Measurements from ENCODE around the gene PHF23. TPM values are rescaled to one million over a fixed set of nuclear protein-coding genes. Genes with fewer than 3 reads are reported as not detected.

PHF23 gene
- total RNA-seq, 1 donor from 2014 or later: 54.7 TPM

DNA sequence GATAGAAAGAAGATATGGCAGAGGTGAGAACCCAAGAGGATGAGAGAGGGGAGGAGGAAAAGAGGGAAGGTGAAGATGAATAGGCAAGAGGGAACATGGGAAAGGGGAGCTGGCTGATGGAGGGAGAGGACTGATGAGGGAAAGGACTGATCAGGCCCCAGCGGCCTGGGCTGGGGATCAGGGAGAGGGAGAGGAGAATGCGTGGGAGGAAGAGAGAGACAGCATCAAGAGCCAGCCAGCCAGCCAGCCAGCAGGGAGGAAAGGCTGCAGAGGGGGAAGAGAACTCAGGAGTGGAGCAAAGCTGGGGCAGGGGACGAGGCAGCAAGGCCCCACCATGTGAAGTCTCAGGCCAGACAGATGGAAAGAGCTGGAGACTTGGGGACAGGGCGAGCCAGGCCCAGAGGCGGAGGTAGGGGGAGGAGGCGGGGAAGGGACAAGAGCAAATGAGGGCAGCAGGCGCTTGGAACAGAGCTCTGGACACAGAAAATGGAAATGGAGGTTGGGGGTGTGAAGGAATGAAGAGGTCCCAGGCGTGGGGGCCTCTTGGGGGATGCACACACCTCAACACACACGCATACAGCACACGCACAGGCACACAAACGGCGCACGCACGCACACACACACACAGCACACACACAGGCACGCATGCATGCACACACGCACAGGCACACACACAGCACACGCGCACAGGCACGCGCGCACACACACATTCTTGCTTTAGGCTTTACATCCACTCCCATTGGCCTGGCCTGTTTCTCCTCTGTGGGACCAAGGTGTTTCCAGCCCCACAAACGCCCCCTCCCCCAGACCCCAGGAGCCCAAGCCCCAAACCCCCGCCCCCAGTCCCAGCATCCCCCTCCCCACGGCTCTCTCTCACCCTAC lies 31.9 kb downstream of the PHF23 start:
- no peak for DNase-seq (ENCODE audit: low read depth)

DNA sequence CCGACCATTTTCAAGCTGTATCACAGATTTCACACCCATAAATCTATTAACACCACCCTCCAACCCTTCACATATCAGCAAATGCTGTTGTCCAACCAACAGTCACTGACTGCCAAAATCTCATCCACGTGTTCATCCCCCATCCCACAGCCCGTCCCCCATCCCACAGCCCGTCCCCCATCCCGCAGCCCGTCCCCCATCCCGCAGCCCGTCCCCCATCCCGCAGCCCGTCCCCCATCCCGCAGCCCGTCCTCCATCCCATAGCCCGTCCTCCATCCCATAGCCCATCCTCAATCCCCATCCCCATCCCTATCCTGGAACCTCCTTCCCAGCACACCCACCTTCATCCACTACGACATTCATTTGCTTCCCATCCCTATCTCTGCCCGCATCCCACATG lies 33.7 kb downstream of the PHF23 start:
- no peak for DNase-seq (ENCODE audit: low read depth)

DNA sequence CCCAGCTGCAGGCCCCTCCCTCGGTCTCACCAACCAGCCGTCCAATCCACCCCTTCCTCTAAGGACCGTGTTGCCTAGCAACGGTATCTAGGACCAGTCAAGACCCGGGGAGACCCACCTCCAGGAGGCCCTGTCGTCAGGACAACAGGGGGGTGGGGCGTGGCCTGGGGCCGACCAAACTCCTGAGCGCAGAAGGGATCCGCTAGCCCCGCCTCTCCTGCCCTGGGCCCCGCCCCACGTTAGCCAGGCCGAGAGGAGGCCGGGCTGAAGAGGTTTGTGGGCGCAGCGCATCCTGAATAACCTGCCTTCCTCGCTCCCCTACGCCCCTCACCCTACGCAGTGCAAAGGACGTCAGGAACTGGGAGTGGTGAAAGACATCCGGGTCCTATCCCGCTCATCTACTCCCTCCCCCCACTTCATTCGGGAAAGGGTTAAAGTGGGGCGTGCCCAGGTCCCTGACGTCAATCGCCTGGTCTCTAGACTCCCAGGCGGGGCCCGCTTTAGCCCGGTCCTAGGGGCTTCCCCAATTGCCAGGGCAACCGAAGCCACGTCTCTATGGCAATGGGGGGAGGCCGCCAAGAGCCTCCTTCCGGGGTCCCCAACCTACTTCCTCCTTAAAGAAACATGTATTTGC lies 34.3 kb downstream of the PHF23 start:
- DNase-seq (ENCODE audit: low read depth): no peak

DNA sequence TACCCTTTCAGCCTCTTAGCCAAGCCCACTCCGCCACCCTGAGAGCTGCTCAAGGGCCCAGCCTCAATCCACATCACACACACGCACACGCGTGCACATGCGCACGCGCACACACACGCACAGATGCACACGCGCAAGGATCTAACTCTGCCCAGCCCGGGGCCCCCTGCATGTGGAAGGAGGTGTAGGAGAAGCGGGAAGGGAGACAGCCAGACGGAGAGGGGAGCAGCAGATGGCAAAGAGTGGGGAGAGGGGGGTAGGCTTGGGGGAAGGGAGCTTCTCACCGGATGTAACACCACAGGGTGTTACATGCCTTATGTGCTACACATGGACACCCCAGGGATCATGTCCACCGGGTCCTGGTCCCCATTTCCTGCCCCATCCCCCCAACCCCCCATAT lies 34.9 kb downstream of the PHF23 start:
- no peak for DNase-seq (ENCODE audit: low read depth)

DNA sequence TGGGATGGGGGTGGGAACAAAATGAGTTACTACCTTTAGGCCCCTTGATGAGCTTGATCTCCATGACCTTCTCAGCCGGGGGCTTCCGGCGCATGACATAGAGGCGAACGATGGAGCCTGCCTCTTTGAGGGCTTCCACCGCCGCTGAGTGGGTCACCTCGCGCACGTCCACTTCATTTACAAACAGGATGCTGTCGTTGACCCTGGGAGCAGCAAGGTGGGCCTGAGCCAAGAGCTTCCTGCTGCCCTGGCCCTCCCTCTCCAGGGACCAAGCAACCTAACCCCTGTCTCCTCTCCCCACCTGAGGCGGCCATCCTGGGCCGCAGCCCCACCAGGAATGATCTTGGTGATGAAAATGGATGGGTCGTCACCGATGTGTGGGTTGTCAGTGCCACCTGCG lies 35.9 kb downstream of the PHF23 start:
- no peak for DNase-seq (ENCODE audit: low read depth)

DNA sequence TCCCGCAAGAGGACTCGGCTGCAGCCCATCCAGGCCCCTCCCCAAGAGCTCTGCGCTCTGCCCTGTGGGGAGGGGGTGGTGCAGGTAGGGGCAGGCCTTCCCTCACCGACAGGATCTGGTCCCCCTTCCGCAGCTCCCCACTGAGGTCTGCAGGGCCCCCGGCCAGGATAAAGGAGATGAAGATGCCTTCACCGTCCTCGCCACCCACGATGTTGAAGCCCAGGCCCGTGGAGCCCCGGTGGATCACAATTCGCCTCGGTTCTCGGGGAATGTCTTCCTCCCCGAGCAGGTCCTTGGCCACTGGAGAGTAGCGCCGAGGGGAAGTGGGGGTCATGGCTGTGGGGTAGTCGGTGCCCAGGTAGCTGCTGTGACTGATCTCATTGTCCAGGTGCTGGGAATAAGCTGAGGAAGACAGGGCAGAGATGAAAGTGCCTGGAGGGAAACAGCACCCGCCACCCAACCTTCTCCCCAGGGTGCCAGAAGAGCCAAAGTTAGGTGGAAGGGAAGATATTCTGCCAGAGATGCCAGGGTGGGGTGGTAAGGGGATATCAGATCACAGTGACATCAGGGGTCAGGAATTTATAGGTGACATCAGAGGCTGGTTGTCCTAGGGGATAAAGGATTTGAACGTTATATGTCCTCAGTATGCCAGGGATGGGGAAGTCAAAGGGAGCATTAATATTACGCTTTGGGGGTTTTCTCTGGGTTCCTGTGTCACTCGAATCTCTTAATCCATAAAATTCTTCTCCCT lies 42.4 kb downstream of the PHF23 start:
- DNase-seq (ENCODE audit: low read depth): no peak

DNA sequence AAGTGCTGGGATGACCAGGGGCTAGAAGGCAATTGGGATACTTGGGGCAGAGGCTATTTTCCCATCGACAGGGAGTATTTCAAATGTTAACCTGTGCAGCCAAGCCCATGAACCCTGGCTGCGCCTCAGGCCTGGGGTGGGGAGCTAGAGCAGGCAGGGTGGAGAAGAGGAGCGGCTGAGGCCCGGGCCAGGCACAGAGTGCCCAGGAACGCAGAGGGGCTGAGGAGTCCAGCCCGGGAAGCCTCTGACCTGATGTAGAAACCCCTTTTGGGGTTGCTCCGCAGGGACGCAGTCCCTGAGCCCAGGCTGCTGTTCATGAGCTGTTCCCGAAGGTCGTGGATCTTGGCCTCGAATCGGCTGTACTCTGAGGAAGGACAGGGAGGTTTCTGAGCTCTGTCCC lies 43.3 kb downstream of the PHF23 start:
- no peak for DNase-seq (ENCODE audit: low read depth)

DNA sequence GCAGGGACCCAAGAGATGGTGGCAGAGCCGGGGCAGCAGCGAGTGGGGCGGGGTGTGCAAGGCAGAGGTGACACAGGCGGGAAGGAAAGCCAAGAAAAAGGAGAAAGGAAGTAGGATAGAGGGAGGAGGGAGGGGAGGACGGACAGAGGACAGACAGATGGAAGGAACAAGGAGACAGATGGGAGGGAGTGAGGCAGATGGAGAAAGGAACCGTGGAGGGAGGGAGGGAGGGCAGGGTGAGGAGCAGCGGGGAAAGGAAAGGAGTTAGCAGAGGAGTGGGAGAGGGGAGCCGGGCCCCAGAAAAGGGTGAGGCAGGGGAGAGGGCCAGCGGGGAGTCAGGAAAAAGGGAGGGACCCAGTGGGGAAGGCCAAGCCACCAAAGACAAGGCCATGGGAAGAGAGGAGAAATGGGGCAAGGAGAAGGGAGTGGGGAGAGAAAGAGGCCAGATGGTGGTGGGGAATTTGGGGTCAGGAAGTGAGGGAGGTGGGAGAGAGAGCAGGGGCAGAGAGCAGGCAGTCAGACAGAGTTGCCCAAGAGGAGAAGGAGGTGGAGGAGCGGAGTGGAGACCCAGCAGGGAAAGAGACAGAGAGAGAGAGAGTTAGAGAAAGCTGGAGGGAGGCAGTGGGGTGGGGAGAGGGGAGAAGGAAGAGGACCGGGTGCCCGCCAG lies 46.9 kb downstream of the PHF23 start:
- DNase-seq (ENCODE audit: low read depth): no peak

DNA sequence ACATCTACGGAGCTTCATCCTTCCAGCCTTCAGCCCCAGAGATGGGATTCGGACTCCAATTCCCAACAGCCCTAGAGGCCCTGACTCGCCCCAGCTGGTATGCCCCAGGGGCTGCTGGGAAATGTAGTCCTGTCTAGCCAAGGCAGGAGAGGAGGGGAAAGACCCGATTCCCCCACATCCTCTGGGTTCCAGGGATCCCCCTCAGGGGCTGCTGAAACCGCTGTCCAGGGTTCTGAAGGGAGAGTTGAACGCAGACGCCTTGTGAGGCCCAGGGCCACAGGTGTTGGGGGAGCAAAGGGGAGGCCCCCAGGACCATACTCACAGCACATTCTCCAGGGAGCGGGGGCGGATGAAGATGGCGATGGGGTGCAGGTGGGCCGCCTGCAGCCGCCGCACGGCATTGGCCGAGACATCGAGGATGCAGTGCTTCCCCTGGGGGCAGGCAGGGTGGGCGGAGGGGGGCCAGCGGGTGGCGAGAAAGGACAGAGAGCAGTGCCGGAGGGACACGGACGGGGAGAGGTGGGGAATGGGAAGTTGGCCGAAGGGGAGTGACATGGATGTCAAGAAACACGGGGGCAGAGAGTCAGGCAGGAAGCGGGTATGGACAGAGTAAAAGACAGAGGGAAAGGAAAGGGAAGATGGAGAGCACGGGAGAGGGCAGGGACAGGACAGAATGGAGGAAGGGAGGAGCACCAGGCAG lies 47.5 kb downstream of the PHF23 start:
- DNase-seq (ENCODE audit: low read depth): peak; percentile 31

DNA sequence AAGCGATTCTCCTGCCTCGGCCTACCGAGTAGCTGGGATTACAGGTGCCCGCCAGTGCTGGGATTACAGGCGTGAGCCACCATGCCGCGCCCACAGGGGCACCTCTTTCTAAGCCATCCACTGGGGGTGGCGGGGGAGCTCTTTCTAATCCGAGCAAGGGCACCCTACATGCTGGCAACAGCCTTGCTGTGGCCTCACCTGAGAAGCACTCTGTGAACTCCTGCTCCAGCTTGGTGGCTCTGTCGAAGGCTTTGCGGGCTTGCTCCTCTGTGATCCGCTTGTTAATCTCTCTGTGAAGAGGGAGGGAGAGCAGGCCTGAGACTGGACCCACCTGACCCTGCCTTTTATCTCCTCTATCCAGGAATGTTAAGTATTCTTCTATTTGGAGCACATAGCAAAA lies 48.2 kb downstream of the PHF23 start:
- DNase-seq (ENCODE audit: low read depth): no peak

DNA sequence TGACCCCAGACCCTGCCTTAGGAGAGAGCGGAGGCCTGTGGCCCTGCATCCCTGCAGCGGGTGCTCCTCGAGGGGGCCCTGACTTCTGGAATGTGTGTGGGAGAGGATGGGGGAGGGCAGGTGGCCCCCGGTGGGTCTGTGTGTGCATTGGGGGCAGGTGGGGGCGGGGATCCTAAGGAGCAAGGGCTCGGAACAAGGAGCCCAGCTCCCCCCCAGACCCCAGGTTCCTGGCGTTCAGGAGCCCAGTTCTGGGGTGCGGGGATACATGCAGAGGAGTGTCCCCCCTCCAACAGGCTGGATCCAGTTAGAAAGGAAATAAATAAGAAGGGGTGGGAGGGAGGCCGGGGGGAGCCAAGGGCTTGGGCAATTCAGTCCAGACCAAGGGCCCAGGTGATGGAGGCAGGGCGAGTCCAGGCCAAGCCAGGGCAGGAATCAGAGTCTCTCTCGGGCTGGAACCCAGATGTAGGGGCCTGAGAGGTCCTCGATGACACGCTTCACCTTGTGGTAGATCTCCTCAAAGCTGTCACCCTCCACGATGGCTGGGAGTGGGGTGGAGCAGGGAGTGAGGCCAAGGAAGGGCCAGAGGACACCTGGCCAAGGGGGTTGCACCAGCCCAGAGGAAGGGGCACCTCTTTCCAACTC lies 48.9 kb downstream of the PHF23 start:
- no peak for DNase-seq (ENCODE audit: low read depth)

DNA sequence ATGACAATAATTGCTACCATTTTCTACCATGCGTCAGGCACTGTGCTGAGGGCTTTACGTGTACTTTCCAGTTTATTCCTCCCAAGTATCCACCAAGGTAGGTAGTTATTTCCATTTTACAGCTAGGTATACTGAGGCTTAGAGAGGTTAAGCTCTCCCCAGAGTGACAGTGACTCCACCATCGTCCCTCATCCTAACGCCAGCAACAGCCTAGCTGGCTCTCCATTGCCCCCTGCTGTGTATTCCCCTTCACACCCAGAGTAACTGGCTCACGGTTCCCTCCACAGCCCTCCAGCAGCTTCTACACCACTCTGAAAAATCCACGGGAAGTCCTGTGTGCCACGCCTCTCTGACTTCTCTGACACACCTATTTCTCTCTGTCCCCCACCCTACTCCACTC lies 53.0 kb downstream of the PHF23 start:
- no peak for DNase-seq (ENCODE audit: low read depth)

MicroRNA genes within 50 kb of the gene (microRNA counts, 767-probe panel; counts per million panel counts)
- microRNA hsa-miR-324-3p (not detected), microRNA hsa-miR-324-5p (10,491 counts per million, percentile 44 among the panel's probes with 10 or more counts)

Small RNA genes within 50 kb of the gene (microRNA-seq; reads per million reads assigned to microRNA genes)
- gene MIR324: 5,487 reads per million, percentile 93 among the genes with 10 or more reads in this experiment

Other genes with a start within 250 kb of the PHF23 start
- not detected in 2 replicates for gene ALOX12, start 243.4 kb downstream of the PHF23 start, total RNA-seq
- gene RNASEK, start 226.8 kb downstream of the PHF23 start, total RNA-seq: 205 and 259 TPM in 2 replicates
- gene BCL6B, start 216.4 kb downstream of the PHF23 start, total RNA-seq: not detected in 2 replicates
- 0.10 and 0.75 TPM in 2 replicates for gene SLC16A13, start 203.4 kb downstream of the PHF23 start, total RNA-seq
- 0.78 TPM in 1 of 2 replicates, not detected in the other for gene SLC16A11, start 195.4 kb downstream of the PHF23 start, total RNA-seq
- not detected in 2 replicates for gene CLEC10A, start 159.2 kb downstream of the PHF23 start, total RNA-seq
- gene ASGR2, start 124.6 kb downstream of the PHF23 start, total RNA-seq: not detected in 2 replicates
- 0.13 TPM in 1 of 2 replicates, not detected in the other for gene ASGR1, start 60.1 kb downstream of the PHF23 start, total RNA-seq
- 11.8 and 18.7 TPM in 2 replicates for gene DLG4, start 19.6 kb downstream of the PHF23 start, total RNA-seq
- 659 and 702 TPM in 2 replicates for gene ACADVL, start 19.5 kb downstream of the PHF23 start, total RNA-seq
- gene DVL2, start 4.9 kb downstream of the PHF23 start, total RNA-seq: 71.0 and 80.5 TPM in 2 replicates
- 239 and 315 TPM in 2 replicates for gene GABARAP, start 3.0 kb upstream of the PHF23 start, total RNA-seq
- 69.1 and 88.9 TPM in 2 replicates for gene CTDNEP1, start 12.3 kb upstream of the PHF23 start, total RNA-seq
- gene ELP5, start 12.8 kb upstream of the PHF23 start, total RNA-seq: 75.1 and 81.8 TPM in 2 replicates
- gene CLDN7, start 23.0 kb upstream of the PHF23 start, total RNA-seq: not detected in 2 replicates
- gene SLC2A4, start 42.3 kb upstream of the PHF23 start, total RNA-seq: 20.0 and 28.3 TPM in 2 replicates
- gene YBX2, start 55.2 kb upstream of the PHF23 start, total RNA-seq: 4.1 and 9.6 TPM in 2 replicates
- gene EIF5A, start 68.2 kb upstream of the PHF23 start, total RNA-seq: 510 and 518 TPM in 2 replicates
- 92.2 and 95.8 TPM in 2 replicates for gene GPS2, start 75.9 kb upstream of the PHF23 start, total RNA-seq
- gene NEURL4, start 89.9 kb upstream of the PHF23 start, total RNA-seq: 19.5 and 22.3 TPM in 2 replicates
- not detected in 2 replicates for gene ACAP1, start 97.1 kb upstream of the PHF23 start, total RNA-seq
- 10.0 and 10.1 TPM in 2 replicates for gene KCTD11, start 112.7 kb upstream of the PHF23 start, total RNA-seq
- gene TMEM95, start 115.7 kb upstream of the PHF23 start, total RNA-seq: not detected in 2 replicates
- not detected in 2 replicates for gene TNK1, start 141.6 kb upstream of the PHF23 start, total RNA-seq
- gene PLSCR3, start 155.1 kb upstream of the PHF23 start, total RNA-seq: 15.1 and 22.3 TPM in 2 replicates
- 69.6 and 76.5 TPM in 2 replicates for gene TMEM256, start 164.6 kb upstream of the PHF23 start, total RNA-seq
- gene NLGN2, start 168.4 kb upstream of the PHF23 start, total RNA-seq: 5.7 and 7.2 TPM in 2 replicates
- not detected in 2 replicates for gene SPEM1, start 180.9 kb upstream of the PHF23 start, total RNA-seq
- not detected in 2 replicates for gene SPEM2, start 186.2 kb upstream of the PHF23 start, total RNA-seq
- not detected in 2 replicates for gene SPEM3, start 189.4 kb upstream of the PHF23 start, total RNA-seq
- gene TMEM102, start 196.0 kb upstream of the PHF23 start, total RNA-seq: 0.13 and 0.21 TPM in 2 replicates
- gene FGF11, start 200.1 kb upstream of the PHF23 start, total RNA-seq: 41.7 and 89.9 TPM in 2 replicates
- 213 and 222 TPM in 2 replicates for gene CHRNB1, start 205.6 kb upstream of the PHF23 start, total RNA-seq
- 32.8 and 38.0 TPM in 2 replicates for gene ZBTB4, start 240.2 kb upstream of the PHF23 start, total RNA-seq
- not detected in 2 replicates for gene SLC35G6, start 242.0 kb upstream of the PHF23 start, total RNA-seq
- 41.2 and 47.1 TPM in 2 replicates for gene POLR2A, start 244.9 kb upstream of the PHF23 start, total RNA-seq

Data from myocyte (in vitro differentiated cells).